B cell (primary cell): Measurements from ENCODE around the gene ERCC1.

ENCODE experiments used
- EZH2 ChIP-seq: IDR thresholded peaks from 2 replicates; pipeline ENCODE4 v1.6.1; 2012; ENCODE audit warnings: borderline replicate concordance, low read depth, mild to moderate bottlenecking, moderate library complexity, low read length; ENCODE audit not compliant: insufficient read depth, poor library complexity, severe bottlenecking
- TF ChIP-seq, protein P1 (sequence below): fragments of 200-600 bp; IDR thresholded peaks from one replicate; pipeline ENCODE4 v1.8.0; 2022; ENCODE audit warnings: antibody characterized with exemption, mild to moderate bottlenecking

DNA sequence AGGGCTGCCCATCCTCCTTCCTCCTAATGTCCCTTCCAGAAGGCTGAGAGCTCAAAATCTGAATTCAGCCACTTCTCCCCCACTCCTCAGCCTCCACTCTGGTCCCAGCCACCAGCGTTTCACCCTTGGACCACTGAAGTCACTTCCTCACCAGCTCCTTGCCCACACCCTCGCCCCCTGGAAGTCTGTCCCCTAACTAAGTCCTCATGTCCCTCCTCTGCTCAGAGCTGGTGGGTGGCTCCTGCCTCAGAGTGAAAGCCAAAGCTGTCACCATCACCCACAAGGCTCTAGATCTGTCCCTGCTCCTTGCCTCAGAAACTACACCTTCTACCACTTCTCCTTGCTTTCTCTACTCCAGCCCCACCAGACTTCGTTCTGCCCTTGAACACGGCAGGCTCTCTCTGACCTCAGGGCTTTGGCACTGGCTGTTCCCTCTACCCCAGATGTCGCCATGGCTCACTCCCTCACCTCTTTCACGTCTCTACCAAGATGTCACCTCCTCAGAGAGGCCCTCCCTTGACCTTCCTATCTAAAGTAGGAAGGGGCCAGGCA lies 1.7 kb downstream of the ERCC1 start:
- TF ChIP-seq, protein P1, sequence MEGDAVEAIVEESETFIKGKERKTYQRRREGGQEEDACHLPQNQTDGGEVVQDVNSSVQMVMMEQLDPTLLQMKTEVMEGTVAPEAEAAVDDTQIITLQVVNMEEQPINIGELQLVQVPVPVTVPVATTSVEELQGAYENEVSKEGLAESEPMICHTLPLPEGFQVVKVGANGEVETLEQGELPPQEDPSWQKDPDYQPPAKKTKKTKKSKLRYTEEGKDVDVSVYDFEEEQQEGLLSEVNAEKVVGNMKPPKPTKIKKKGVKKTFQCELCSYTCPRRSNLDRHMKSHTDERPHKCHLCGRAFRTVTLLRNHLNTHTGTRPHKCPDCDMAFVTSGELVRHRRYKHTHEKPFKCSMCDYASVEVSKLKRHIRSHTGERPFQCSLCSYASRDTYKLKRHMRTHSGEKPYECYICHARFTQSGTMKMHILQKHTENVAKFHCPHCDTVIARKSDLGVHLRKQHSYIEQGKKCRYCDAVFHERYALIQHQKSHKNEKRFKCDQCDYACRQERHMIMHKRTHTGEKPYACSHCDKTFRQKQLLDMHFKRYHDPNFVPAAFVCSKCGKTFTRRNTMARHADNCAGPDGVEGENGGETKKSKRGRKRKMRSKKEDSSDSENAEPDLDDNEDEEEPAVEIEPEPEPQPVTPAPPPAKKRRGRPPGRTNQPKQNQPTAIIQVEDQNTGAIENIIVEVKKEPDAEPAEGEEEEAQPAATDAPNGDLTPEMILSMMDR = no peak
- no peak for TF ChIP-seq EZH2
